ENCODE results near the gene LRRC32. TPM values are rescaled to one million over a fixed set of nuclear protein-coding genes. Genes with fewer than 3 reads are reported as not detected.

Gene LRRC32
- total RNA-seq, 4 donors from 2014 or later = 14.5 to 35.5 (median 23.4) TPM

DNA sequence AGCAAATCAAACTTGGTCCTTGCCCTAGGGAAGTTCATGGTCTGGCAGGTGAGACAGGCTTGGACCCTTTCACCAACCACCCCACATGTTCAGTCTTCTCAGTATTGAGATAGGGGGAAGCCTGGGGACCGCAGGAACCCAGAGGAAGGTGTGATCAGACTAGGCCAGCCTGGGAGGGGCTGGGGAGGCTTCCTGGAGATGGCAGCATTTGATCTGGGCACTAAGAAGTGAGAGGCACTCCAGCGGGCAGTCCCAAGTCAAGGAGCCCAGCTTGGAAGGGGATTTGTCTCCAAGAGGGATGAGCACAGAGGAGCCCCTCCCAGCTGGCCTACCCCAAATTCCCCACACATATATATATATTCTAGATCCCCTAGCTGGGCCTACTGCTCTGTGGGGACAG lies 5.4 kb downstream of the LRRC32 start:
- H3K4me3 ChIP-seq = no peak overlapping the region
- H3K27ac ChIP-seq = peak overlapping the region; percentile 15 to 80 (median 74)
- H3K9me3 ChIP-seq = no peaks in the 10 kb centered on the region
- no peaks in the 10 kb centered on the region for H3K36me3 ChIP-seq
- intact Hi-C loops (cut with DNase I; ENCODE audit: low total_unique reads) (no loop called here), in situ Hi-C loops (cut with MboI; ENCODE audit: low sequenced_read_pairs in 4 of 4) (no loop called here)
- H3K27me3 ChIP-seq = peaks cover 0 to 7% (median under 1%) of the 10 kb centered on the region in 3 donors
- peaks cover 4 to 6% of the 10 kb centered on the region in 2 donors for H3K4me1 ChIP-seq
- ATAC-seq = no peak
- no peak for TF ChIP-seq POLR2A (IDR thresholded peaks at IDR 0.05)
- TF ChIP-seq, protein P1, sequence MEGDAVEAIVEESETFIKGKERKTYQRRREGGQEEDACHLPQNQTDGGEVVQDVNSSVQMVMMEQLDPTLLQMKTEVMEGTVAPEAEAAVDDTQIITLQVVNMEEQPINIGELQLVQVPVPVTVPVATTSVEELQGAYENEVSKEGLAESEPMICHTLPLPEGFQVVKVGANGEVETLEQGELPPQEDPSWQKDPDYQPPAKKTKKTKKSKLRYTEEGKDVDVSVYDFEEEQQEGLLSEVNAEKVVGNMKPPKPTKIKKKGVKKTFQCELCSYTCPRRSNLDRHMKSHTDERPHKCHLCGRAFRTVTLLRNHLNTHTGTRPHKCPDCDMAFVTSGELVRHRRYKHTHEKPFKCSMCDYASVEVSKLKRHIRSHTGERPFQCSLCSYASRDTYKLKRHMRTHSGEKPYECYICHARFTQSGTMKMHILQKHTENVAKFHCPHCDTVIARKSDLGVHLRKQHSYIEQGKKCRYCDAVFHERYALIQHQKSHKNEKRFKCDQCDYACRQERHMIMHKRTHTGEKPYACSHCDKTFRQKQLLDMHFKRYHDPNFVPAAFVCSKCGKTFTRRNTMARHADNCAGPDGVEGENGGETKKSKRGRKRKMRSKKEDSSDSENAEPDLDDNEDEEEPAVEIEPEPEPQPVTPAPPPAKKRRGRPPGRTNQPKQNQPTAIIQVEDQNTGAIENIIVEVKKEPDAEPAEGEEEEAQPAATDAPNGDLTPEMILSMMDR (IDR thresholded peaks at IDR 0.05 in 4 of 5, conservative IDR thresholded peaks at IDR 0.05 in 1 of 5) = no peak
- peak in 1 of 2 donors; percentile 5 for DNase-seq

DNA sequence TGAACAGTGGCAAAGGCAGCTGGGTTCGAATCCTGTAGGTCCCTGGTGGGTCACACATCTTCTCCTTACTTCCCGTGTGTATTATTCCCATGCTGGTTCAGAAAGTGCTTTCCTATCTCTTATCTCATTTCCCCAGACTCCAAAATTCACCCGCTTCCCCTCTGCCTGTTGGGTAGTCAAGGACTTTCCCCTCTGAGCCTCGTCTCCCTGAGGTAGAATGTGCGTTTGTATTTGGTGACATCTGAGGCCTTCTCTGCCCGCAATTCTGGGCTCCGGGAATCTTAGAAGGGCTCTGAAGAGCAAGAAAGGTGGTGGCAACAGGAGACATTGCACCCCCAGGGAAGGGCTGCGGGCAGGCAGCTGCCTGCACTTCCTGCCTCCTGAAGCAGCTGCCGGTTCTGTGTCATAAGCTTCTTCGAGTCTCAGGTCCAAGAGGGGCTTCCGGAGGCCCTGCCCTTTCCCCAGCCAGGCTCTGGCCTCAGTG lies 5.9 kb downstream of the LRRC32 start:
- TF ChIP-seq POLR2A (IDR thresholded peaks at IDR 0.05) = no peak
- TF ChIP-seq, protein P1 (IDR thresholded peaks at IDR 0.05 in 4 of 5, conservative IDR thresholded peaks at IDR 0.05 in 1 of 5) = no peak
- no peak for ATAC-seq
- in situ Hi-C loops (cut with MboI; ENCODE audit: low sequenced_read_pairs in 4 of 4) = no loop called here
- no peak for DNase-seq
- H3K27ac ChIP-seq = peak overlapping the region; percentile 15 to 80 (median 74)
- H3K4me3 ChIP-seq = no peak overlapping the region
- H3K4me1 ChIP-seq = peaks cover 4 to 6% of the 10 kb centered on the region in 2 donors
- peaks cover 0 to 2% (median 0%) of the 10 kb centered on the region in 3 donors for H3K27me3 ChIP-seq
- peaks cover 0 to 3% of the 10 kb centered on the region in 2 donors for H3K36me3 ChIP-seq
- no peaks in the 10 kb centered on the region for H3K9me3 ChIP-seq
- intact Hi-C loops (cut with DNase I; ENCODE audit: low total_unique reads) = no loop called here

DNA sequence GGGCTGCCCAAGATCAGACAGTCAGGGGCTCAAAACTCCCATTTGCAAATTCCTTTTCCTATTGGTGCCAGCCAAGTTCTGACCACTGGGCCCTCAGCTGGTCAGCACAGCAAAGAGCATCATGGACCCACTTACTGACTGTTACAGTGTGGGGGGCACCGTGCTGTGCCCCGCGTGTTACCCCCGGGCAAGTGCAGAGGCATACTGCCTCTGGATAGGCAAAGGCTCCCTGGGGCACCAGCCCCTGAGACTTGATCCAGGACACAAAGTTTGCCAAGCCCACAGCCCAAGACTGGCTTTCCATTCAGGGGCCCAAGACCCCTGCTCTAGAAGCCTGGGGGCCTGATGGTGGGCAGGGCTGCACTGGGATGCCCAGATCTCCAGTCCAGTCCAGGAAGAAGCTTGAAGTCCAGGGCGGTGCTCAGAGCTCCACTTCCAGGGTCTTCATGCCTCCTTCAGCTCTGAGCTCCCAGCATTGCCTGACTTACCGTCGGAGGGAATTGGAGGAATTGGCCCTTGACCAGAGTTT lies 6.6 kb downstream of the LRRC32 start:
- peaks cover 0 to 5% of the 10 kb centered on the region in 2 donors for H3K36me3 ChIP-seq

DNA sequence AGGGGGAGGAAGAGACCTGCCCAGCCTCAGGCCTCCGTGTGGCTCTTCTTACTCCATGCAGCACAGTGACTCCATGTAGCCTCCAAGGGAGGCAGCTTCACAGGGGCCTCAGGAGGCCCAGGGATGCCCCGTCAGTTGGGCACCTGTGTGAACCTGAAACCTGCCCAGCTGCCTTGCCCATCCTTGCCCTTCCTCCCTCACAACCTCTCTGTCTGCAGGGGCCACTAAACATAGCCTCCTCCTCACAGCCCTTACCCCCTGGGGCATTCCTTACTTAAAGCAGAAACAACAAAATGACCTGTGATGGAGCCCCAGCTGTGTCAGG lies 7.1 kb downstream of the LRRC32 start:
- peaks cover 0 to 5% of the 10 kb centered on the region in 2 donors for H3K36me3 ChIP-seq
- H3K27me3 ChIP-seq = no peaks in the 10 kb centered on the region
- H3K4me1 ChIP-seq = peaks cover 4 to 6% of the 10 kb centered on the region in 2 donors
- TF ChIP-seq, protein P1 (IDR thresholded peaks at IDR 0.05 in 4 of 5, conservative IDR thresholded peaks at IDR 0.05 in 1 of 5) = no peak
- no peak for TF ChIP-seq POLR2A (IDR thresholded peaks at IDR 0.05)
- ATAC-seq (no peak), DNase-seq (peak in 1 of 2 donors; percentile 2)
- intact Hi-C loops (cut with DNase I; ENCODE audit: low total_unique reads) = no loop called here
- no peaks in the 10 kb centered on the region for H3K9me3 ChIP-seq
- no peak overlapping the region for H3K4me3 ChIP-seq
- in situ Hi-C loops (cut with MboI; ENCODE audit: low sequenced_read_pairs in 4 of 4) = no loop called here
- peak overlapping the region in 1 of 4 donors; percentile 73 for H3K27ac ChIP-seq

More for the DNA sequence above, 6.6 kb downstream of the LRRC32 start:
- H3K4me1 ChIP-seq = peaks cover 4 to 6% of the 10 kb centered on the region in 2 donors
- peak in 1 of 2 donors; percentile 6 for DNase-seq
- no peak overlapping the region for H3K4me3 ChIP-seq
- in situ Hi-C loops (cut with MboI; ENCODE audit: low sequenced_read_pairs in 4 of 4) (no loop called here), intact Hi-C loops (cut with DNase I; ENCODE audit: low total_unique reads) (no loop called here)
- H3K27ac ChIP-seq = peak overlapping the region in 3 of 4 donors; percentile 73 to 80 (median 76)
- ATAC-seq = no peak
- no peaks in the 10 kb centered on the region for H3K9me3 ChIP-seq
- TF ChIP-seq POLR2A (IDR thresholded peaks at IDR 0.05) = no peak
- TF ChIP-seq, protein P1 (IDR thresholded peaks at IDR 0.05 in 4 of 5, conservative IDR thresholded peaks at IDR 0.05 in 1 of 5) = no peak
- no peaks in the 10 kb centered on the region for H3K27me3 ChIP-seq
